K562 (cell line): ENCODE measurements around the gene PDLIM7. TPM values are rescaled to one million over a fixed set of nuclear protein-coding genes. Genes with fewer than 3 reads are reported as not detected.

ENCODE experiments used
- AFF1 ChIP-seq, 2 experiments: fragments of 450-650 bp; IDR thresholded peaks; 2 replicates each; pipeline ENCODE4 v1.6.1; 2018; ENCODE audit warnings: mild to moderate bottlenecking in 2 of 2, low read depth in 1 of 2; ENCODE audit not compliant: partially characterized antibody in 2 of 2
- DEAF1 ChIP-seq: fragments of 450-650 bp; formaldehyde crosslinking; IDR thresholded peaks from 2 replicates; pipeline ENCODE4 v1.4.0; 2020; ENCODE audit warnings: mild to moderate bottlenecking, moderate library complexity
- FOXM1 ChIP-seq, 2 experiments: fragments of 450-650 bp in 1 of 2; sonication (generic) in 1 of 2; formaldehyde crosslinking in 1 of 2; IDR thresholded peaks; 2 replicates each; pipeline versions ENCODE4 v1.6.1 to v1.9.0; 2017 to 2022; ENCODE audit warnings: low read depth in 2 of 2, mild to moderate bottlenecking in 2 of 2, missing genetic modification reagents in 1 of 2, moderate library complexity in 1 of 2
- MCM2 ChIP-seq: fragments of 450-650 bp; IDR thresholded peaks from 2 replicates; pipeline ENCODE4 v1.6.1; 2017; ENCODE audit warnings: low read depth, mild to moderate bottlenecking
- MITF ChIP-seq: IDR thresholded peaks from 2 replicates; pipeline ENCODE4 v1.6.1; 2014; ENCODE audit warnings: antibody characterized with exemption
- MLX ChIP-seq, 2 experiments: fragments of 450-650 bp in 1 of 2; sonication (generic) in 1 of 2; formaldehyde crosslinking; conservative IDR thresholded peaks; 2 replicates each; pipeline versions ENCODE4 v1.4.0 to v1.8.1; 2020 to 2022; ENCODE audit warnings: mild to moderate bottlenecking in 1 of 2, missing genetic modification reagents in 1 of 2
- NFIC ChIP-seq: fragments of 450-650 bp; IDR thresholded peaks from 2 replicates; pipeline ENCODE4 v1.6.1; 2017; ENCODE audit warnings: mild to moderate bottlenecking, inconsistent platforms
- PHB ChIP-seq: fragments of 250-450 bp; sonication (Bioruptor Pico); IDR thresholded peaks from 2 replicates; pipeline ENCODE4 v1.5.0; 2021
- RFX7 ChIP-seq: fragments of 250-450 bp; sonication (Bioruptor Pico); IDR thresholded peaks from 2 replicates; pipeline ENCODE4 v1.5.1; 2021; ENCODE audit warnings: mild to moderate bottlenecking
- SREBF2 ChIP-seq: sonication (generic); formaldehyde crosslinking; IDR thresholded peaks from 2 replicates; pipeline ENCODE4 v1.4.0; 2020; ENCODE audit warnings: mild to moderate bottlenecking, missing genetic modification reagents
- TRIM24 ChIP-seq, 2 experiments: fragments of 450-650 bp; IDR thresholded peaks; 2 replicates each; pipeline ENCODE4 v1.6.1; 2016
- ZNF282 ChIP-seq: sonication (generic); formaldehyde crosslinking; IDR thresholded peaks from 2 replicates; pipeline ENCODE4 v1.8.1; 2023; ENCODE audit warnings: missing genetic modification reagents
- ZNF3 ChIP-seq: fragments of 250-450 bp; sonication (Bioruptor Pico); IDR thresholded peaks from 2 replicates; pipeline ENCODE4 v1.5.0; 2021; ENCODE audit warnings: mild to moderate bottlenecking, moderate library complexity
- ZNF57 ChIP-seq: fragments of 450-650 bp; formaldehyde crosslinking; IDR thresholded peaks from 2 replicates; pipeline ENCODE4 v1.4.0; 2020; ENCODE audit warnings: mild to moderate bottlenecking, moderate library complexity
- ZNF655 ChIP-seq: fragments of 250-450 bp; sonication (Bioruptor Pico); IDR thresholded peaks from 2 replicates; pipeline ENCODE4 v1.5.0; 2021
- ZNF766 ChIP-seq: fragments of 200-800 bp; sonication (Bioruptor generic); conservative IDR thresholded peaks from 2 replicates; pipeline ENCODE4 v1.6.1; 2016; ENCODE audit warnings: missing genetic modification characterization, missing compliant biosample characterization
- polyA plus RNA-seq, 8 experiments: library from polyadenylated mRNA; depleted of rRNA in 4 of 8; stranded (reverse) in 5 of 8; unstranded in 3 of 8; fragments of >200 nt; fragmentation: Nextera tagmentation in 2 of 8; fragmentation: Illumina TruSeq in 1 of 8; extraction: Ambion mirVana in 2 of 8; extraction: Trizol in 1 of 8; gene quantifications; 2 replicates each; pipeline versions ENCODE4 v1.2.1 to v1.2.3, GENCODE V29; 2011 to 2014; ENCODE audit warnings: inconsistent platforms in 1 of 8, missing spikeins in 1 of 8
- total RNA-seq, 7 experiments: library from RNA; depleted of rRNA in 6 of 7; stranded (reverse); fragments of >200 nt in 6 of 7; fragmentation: Illumina TruSeq in 2 of 7; extraction: Trizol in 2 of 7; gene quantifications; 2 replicates each; pipeline versions ENCODE4 v1.2.1 to v1.2.3, GENCODE V29; 2011 to 2021; ENCODE audit warnings: low replicate concordance in 1 of 7

Gene PDLIM7
- total and polyA plus RNA-seq, 9 of the 15 experiments (the other 6 are each of a cell fraction or from before 2014, with no cell fraction given), result 2.1 to 124 (median 32.6) TPM

- TF ChIP-seq DEAF1 (CRISPR knock-in tag), result no peak
- TF ChIP-seq ZNF766 (CRISPR knock-in tag), result no peak
- TF ChIP-seq FOXM1 (IDR thresholded peaks at IDR 0.05; ENCODE audit: low read depth), result no peak
- no peak; the same call in 1 of the 2 replicates for TF ChIP-seq FOXM1 (CRISPR knock-in tag; IDR thresholded peaks at IDR 0.05; ENCODE audit: low read depth)
- TF ChIP-seq MCM2, result no peak
- no peak for TF ChIP-seq ZNF282 (CRISPR knock-in tag)
- TF ChIP-seq PHB (CRISPR knock-in tag), result no peak
- no peak for TF ChIP-seq NFIC
- TF ChIP-seq ZNF655, result no peak
- no peak for TF ChIP-seq TRIM24 (IDR thresholded peaks at IDR 0.05)
- TF ChIP-seq MLX (CRISPR knock-in tag; conservative IDR thresholded peaks at IDR 0.05), result no peak
- TF ChIP-seq AFF1 (IDR thresholded peaks at IDR 0.05; ENCODE audit: low read depth in 1 of 2, partially characterized antibody in 2 of 2), result no peak
- TF ChIP-seq ZNF3, result no peak
- TF ChIP-seq RFX7, result no peak
- no peak for TF ChIP-seq MITF
- no peak for TF ChIP-seq SREBF2 (CRISPR knock-in tag)
- no peak for TF ChIP-seq ZNF57
Measured at GRCh38 chr5:177455661-177456590, 41.5 kb downstream of the PDLIM7 start (continued).
